ENCODE data around the gene HES7.

Gene HES7

GRCh38 chr17:8142887-8143580 lies 19.1 kb upstream of the HES7 start:
- no peak for DNase-seq

GRCh38 chr17:8142158-8142886 lies 18.4 kb upstream of the HES7 start:
- DNase-seq: no peak

GRCh38 chr17:8141741-8142140 lies 17.8 kb upstream of the HES7 start:
- DNase-seq: no peak

GRCh38 chr17:8141045-8141444 lies 17.1 kb upstream of the HES7 start:
- DNase-seq: no peak

GRCh38 chr17:8140065-8141029 lies 16.4 kb upstream of the HES7 start:
- DNase-seq: no peak

- DNase-seq: peak; percentile 77
Measured at GRCh38 chr17:8138672-8139371, 14.9 kb upstream of the HES7 start.

- DNase-seq: no peak
Measured at GRCh38 chr17:8138374-8138671, 14.4 kb upstream of the HES7 start.

GRCh38 chr17:8137645-8138373 lies 13.9 kb upstream of the HES7 start:
- no peak for DNase-seq

GRCh38 chr17:8133941-8134340 lies 10.0 kb upstream of the HES7 start:
- DNase-seq: no peak

- no peak for DNase-seq
Measured at GRCh38 chr17:8133399-8133798, 9.5 kb upstream of the HES7 start.

GRCh38 chr17:8131844-8132441 lies 8.0 kb upstream of the HES7 start:
- DNase-seq: no peak

GRCh38 chr17:8128125-8128784 lies 4.3 kb upstream of the HES7 start:
- DNase-seq: no peak

GRCh38 chr17:8126491-8127066 lies 2.7 kb upstream of the HES7 start:
- DNase-seq: peak; percentile 23

GRCh38 chr17:8125947-8126490 lies 2.1 kb upstream of the HES7 start:
- DNase-seq: no peak

GRCh38 chr17:8125154-8125946 lies 1.4 kb upstream of the HES7 start:
- DNase-seq: peak; percentile 62

GRCh38 chr17:8124350-8125153 lies 646 bp upstream of the HES7 start:
- no peak for DNase-seq

GRCh38 chr17:8122924-8123694 lies 797 bp downstream of the HES7 start:
- no peak for DNase-seq

- no peak for DNase-seq
Measured at GRCh38 chr17:8122422-8122923, 1.4 kb downstream of the HES7 start.

All from NK-92 treated with Interleukin-12 subunit alpha and Interleukin-12 subunit beta, amount 100 ng/mL, for 24 hours (cell line).